Thyroid gland (tissue), 4 donors: ENCODE measurements around the gene ZNF335.

Experiments used
- POLR2A ChIP-seq, 2 donors: fragments of 450-650 bp; IDR thresholded peaks; one replicate each; pipeline ENCODE4 v1.6.1; 2017; ENCODE audit warnings: antibody characterized with exemption in 2 of 2, mild to moderate bottlenecking in 2 of 2, moderate library complexity in 1 of 2
- TF ChIP-seq, protein P1 (sequence below), 6 experiments: fragments of 200-600 bp in 3 of 6; fragments of 450-650 bp in 3 of 6; sonication (generic) in 3 of 6; IDR thresholded peaks; one replicate each; pipeline ENCODE4 v1.5.1; 2016 to 2019; ENCODE audit warnings: antibody characterized with exemption in 6 of 6, mild to moderate bottlenecking in 2 of 6, inconsistent platforms in 1 of 6, moderate library complexity in 1 of 6

DNA sequence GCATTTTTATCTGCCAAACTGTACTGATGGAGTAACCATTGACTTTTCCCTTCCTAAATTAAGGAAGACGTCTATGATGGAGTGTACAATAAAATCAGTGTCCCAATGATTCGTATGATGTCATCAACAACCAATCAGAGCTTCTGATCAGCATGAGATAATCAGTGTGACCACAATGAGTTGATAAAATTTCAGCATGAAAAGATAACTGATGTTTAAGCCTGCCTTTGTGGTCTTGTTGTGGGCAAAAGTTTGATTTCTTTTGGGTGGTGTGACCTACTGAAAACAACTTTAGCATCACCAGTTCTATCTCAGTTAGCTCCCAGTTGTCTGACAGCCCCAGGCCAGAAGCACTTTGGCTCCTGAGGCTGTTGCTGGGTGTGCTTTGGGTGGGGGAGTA lies 34.2 kb downstream of the ZNF335 start:
- TF ChIP-seq POLR2A (IDR thresholded peaks at IDR 0.05) = no peak
- TF ChIP-seq, protein P1, sequence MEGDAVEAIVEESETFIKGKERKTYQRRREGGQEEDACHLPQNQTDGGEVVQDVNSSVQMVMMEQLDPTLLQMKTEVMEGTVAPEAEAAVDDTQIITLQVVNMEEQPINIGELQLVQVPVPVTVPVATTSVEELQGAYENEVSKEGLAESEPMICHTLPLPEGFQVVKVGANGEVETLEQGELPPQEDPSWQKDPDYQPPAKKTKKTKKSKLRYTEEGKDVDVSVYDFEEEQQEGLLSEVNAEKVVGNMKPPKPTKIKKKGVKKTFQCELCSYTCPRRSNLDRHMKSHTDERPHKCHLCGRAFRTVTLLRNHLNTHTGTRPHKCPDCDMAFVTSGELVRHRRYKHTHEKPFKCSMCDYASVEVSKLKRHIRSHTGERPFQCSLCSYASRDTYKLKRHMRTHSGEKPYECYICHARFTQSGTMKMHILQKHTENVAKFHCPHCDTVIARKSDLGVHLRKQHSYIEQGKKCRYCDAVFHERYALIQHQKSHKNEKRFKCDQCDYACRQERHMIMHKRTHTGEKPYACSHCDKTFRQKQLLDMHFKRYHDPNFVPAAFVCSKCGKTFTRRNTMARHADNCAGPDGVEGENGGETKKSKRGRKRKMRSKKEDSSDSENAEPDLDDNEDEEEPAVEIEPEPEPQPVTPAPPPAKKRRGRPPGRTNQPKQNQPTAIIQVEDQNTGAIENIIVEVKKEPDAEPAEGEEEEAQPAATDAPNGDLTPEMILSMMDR (IDR thresholded peaks at IDR 0.05) = no peak
